ENCODE measurements around the gene ITGBL1.

Gene ITGBL1

GRCh38 chr13:101755228-101755887 is 302.9 kb downstream of the ITGBL1 start:
- no peak overlapping the region for H3K4me3 ChIP-seq (replicated peaks; ENCODE audit: low read depth, low read length)
- DNase-seq (ENCODE audit: low read depth), result peak; percentile 7
- TF ChIP-seq CTCF (IDR thresholded peaks at IDR 0.05; ENCODE audit: low read length, missing control alignments), result no peak

DNA sequence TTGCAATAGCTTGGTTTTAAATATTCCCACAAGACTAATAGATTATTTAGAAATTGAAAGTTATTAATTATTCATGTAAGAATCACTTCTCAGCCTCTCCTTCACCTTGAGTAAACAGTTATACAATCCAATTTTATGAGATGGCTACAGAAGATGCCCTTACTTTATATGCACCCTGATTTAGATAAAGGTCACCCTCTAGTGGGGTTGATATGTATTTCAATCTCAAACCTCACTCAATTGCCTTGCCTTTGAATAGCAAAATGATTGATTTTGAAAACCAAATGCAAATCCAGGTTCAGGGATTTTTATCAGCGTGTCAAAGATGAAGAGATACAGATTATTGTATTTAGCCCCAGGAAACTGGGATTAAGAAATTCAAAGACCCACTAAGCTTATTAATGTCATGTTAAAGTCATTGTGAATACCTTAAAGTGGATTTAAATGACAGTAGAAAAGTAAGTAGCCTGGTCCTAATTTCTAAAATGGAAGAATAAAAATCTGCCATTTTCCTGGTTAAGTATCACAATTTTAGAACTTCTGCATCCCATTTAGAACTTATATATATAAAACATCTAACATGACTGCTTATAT is 305.1 kb downstream of the ITGBL1 start:
- TF ChIP-seq CTCF (IDR thresholded peaks at IDR 0.05; ENCODE audit: low read length, missing control alignments), result peak; percentile 37
- H3K4me3 ChIP-seq (replicated peaks; ENCODE audit: low read depth, low read length), result no peak overlapping the region
- peak; percentile 47 for DNase-seq (ENCODE audit: low read depth)

GRCh38 chr13:101763191-101763590 is 310.7 kb downstream of the ITGBL1 start:
- no peak for DNase-seq (ENCODE audit: low read depth)
- TF ChIP-seq CTCF (IDR thresholded peaks at IDR 0.05; ENCODE audit: low read length, missing control alignments), result no peak
- H3K4me3 ChIP-seq (replicated peaks; ENCODE audit: low read depth, low read length), result no peak overlapping the region

Data from fibroblast of pulmonary artery (primary cell).